PC-3 (cell line): ENCODE measurements around the gene LAIR2. TPM values are rescaled to one million over a fixed set of nuclear protein-coding genes. Genes with fewer than 3 reads are reported as not detected.

Experiments used
- ATAC-seq: fragments of 200-7000 bp; cut with Tn5 transposase; 2 replicates; pipeline ENCODE4 v1.9.1; 2020; ENCODE audit warnings: mild to moderate bottlenecking, moderate library complexity
- Bru-seq: library from RNA; stranded (reverse); fragments of 400-500 nt; gene quantifications from one replicate; lab custom pipeline; 2021; lab: Mats Ljungman, UMichigan
- BruChase-seq, 2 experiments: library from RNA; stranded (reverse); fragments of 400-500 nt; gene quantifications; one replicate each; lab custom pipeline; 2021; lab: Mats Ljungman, UMichigan
- BruUV-seq: library from RNA; stranded (reverse); fragments of 400-500 nt; replicated peaks from 2 replicates; lab custom pipeline; 2021; lab: Mats Ljungman, UMichigan
- CTCF ChIA-PET: fragments of 300-600 bp; sonication (Branson Sonifier 250); formaldehyde crosslinking; loops from one replicate; lab custom pipeline; 2022; ENCODE audit warnings: antibody characterized with exemption; lab: Charles Lee
- POLR2A ChIA-PET: fragments of 300-600 bp; sonication (Branson Sonifier 250); formaldehyde crosslinking; loops from one replicate; lab custom pipeline; 2022; ENCODE audit warnings: antibody characterized with exemption; ENCODE audit not compliant: unreplicated experiment; lab: Charles Lee
- DNase-seq: peaks from one replicate; pipeline ENCODE4 v3.0.0-alpha.2; 2015
- H2AFZ ChIP-seq: fragments of 300-600 bp; sonication (generic); 2 replicates; pipeline ENCODE4 v1.6.0; 2016; ENCODE audit warnings: antibody characterized with exemption, low read length
- H3F3A ChIP-seq: fragments of 300-600 bp; sonication (generic); one replicate; pipeline ENCODE4 v1.6.0; 2017; ENCODE audit warnings: antibody characterized with exemption, low read length, control low read depth, mild to moderate bottlenecking; ENCODE audit not compliant: unreplicated experiment
- H3K27ac ChIP-seq: fragments of 300-600 bp; sonication (generic); 2 replicates; pipeline ENCODE4 v1.5.1; 2016; ENCODE audit warnings: mild to moderate bottlenecking, low read length
- H3K27me3 ChIP-seq: fragments of 300-600 bp; sonication (generic); 2 replicates; pipeline ENCODE4 v1.6.1; 2016; ENCODE audit warnings: low read length, mixed read lengths
- H3K36me3 ChIP-seq: fragments of 300-600 bp; sonication (generic); 2 replicates; pipeline ENCODE4 v1.6.1; 2016; ENCODE audit warnings: low read depth, mixed run types, low read length, mixed read lengths
- H3K4me1 ChIP-seq: fragments of 300-600 bp; sonication (generic); 2 replicates; pipeline ENCODE4 v1.5.1; 2016; ENCODE audit warnings: low read length; ENCODE audit not compliant: insufficient read depth
- H3K4me2 ChIP-seq: fragments of 300-600 bp; sonication (generic); 2 replicates; pipeline ENCODE4 v1.6.0; 2016; ENCODE audit warnings: low read length
- H3K4me3 ChIP-seq: fragments of 300-600 bp; sonication (generic); 2 replicates; pipeline ENCODE4 v1.5.1; 2016; ENCODE audit warnings: mild to moderate bottlenecking, low read length, mixed read lengths
- H3K79me2 ChIP-seq: fragments of 300-600 bp; sonication (generic); 2 replicates; pipeline ENCODE4 v1.6.1; 2017; ENCODE audit warnings: low read length, mixed read lengths
- H3K9ac ChIP-seq: fragments of 300-600 bp; sonication (generic); 2 replicates; pipeline ENCODE4 v1.6.0; 2016; ENCODE audit warnings: mild to moderate bottlenecking, low read length
- H3K9me2 ChIP-seq: fragments of 300-600 bp; sonication (generic); replicated peaks from 2 replicates; pipeline ENCODE4 v1.6.1; 2016; ENCODE audit warnings: mixed run types, low read length, mixed read lengths
- H3K9me3 ChIP-seq: fragments of 300-600 bp; sonication (generic); 2 replicates; pipeline ENCODE4 v1.6.1; 2016; ENCODE audit warnings: low read length, mixed read lengths
- H4K20me1 ChIP-seq: fragments of 300-600 bp; sonication (generic); 2 replicates; pipeline ENCODE4 v1.6.1; 2016; ENCODE audit warnings: low read length, mixed read lengths
- CTCF ChIP-seq: fragments of 300-600 bp; sonication (generic); conservative IDR thresholded peaks from 2 replicates; pipeline ENCODE4 v1.5.1; 2017; ENCODE audit warnings: antibody characterized with exemption, low read depth, mild to moderate bottlenecking, low read length
- EZH2 ChIP-seq: fragments of 300-600 bp; sonication (generic); IDR thresholded peaks from one replicate; pipeline ENCODE4 v1.6.1; 2017; ENCODE audit warnings: antibody characterized with exemption, mild to moderate bottlenecking, low read length; ENCODE audit not compliant: unreplicated experiment
- EZH2phosphoT487 ChIP-seq: fragments of 300-600 bp; sonication (generic); IDR thresholded peaks from 2 replicates; pipeline ENCODE4 v1.6.1; 2018; ENCODE audit warnings: mild to moderate bottlenecking, antibody characterized with exemption, low read length, borderline replicate concordance
- intact Hi-C: fragments of 100-400 bp; cut with micrococcal nuclease; formaldehyde crosslinking; loops from 2 replicates; pipeline ENCODE4 v1.9.0; 2023
- long read RNA-seq: library from polyadenylated mRNA; unstranded; transcript quantifications from one replicate; pipeline ENCODE4 v2.0.0, GENCODE V29; 2021; ENCODE audit not compliant: unreplicated experiment
- total RNA-seq: library from RNA; depleted of rRNA; stranded (reverse); fragments of >200 nt; gene quantifications from 2 replicates; pipeline ENCODE4 v1.2.3, GENCODE V29; 2014; rRNA removed

The LAIR2 gene
- not detected in 2 replicates for total RNA-seq
- not detected for Bru-seq, nascent RNA
- BruChase-seq, experiment 1, labeled RNA remaining after a 6-hour chase, result not detected
- BruChase-seq, experiment 2, labeled RNA remaining after a 2-hour chase, result not detected
- long read RNA-seq, result 0 reads

GRCh38 chr19:54502518-54503048 lies at the start of gene LAIR2:
Gene LAIR2 (plus strand): TSS chr19:54502831. CDS start chr19:54502919, 88 bp downstream.
- no TSS peak for BruUV-seq

GRCh38 chr19:54453921-54454780 lies 48.5 kb upstream of the LAIR2 start:
- intact Hi-C loops, result no loop called here
- Histone ChIP-seq H3K9me3 (no peaks in the 10 kb centered on the region), H3F3A (no peaks in the 10 kb centered on the region), H3K79me2 (peaks cover 85% of the 10 kb centered on the region), H3K27me3 (no peaks in the 10 kb centered on the region), H3K27ac (no peak overlapping the region), H3K9me2 (no peaks in the 10 kb centered on the region), H3K9ac (no peak overlapping the region), H2AFZ (no peak overlapping the region), H4K20me1 (peaks cover 61% of the 10 kb centered on the region), H3K4me3 (no peak overlapping the region), H3K4me1 (peaks cover 19% of the 10 kb centered on the region), H3K4me2 (no peak overlapping the region), H3K36me3 (peaks cover 73% of the 10 kb centered on the region)
- TF ChIP-seq EZH2 (no peak), EZH2phosphoT487 (no peak), CTCF (no peak)
- ChIA-PET POLR2A (no interaction called here), CTCF (no interaction called here)
- no TSS peak for BruUV-seq
- no peak for ATAC-seq
- DNase-seq, result no peak

More at GRCh38 chr19:54502518-54503048, at the start of gene LAIR2:
- TF ChIP-seq EZH2phosphoT487 (no peak), EZH2 (no peak), CTCF (no peak)
- ATAC-seq (no peak), DNase-seq (no peak)
- H3K4me3 ChIP-seq, result no peak within 1 kb of the TSS
- POLR2A ChIA-PET, result no interaction called here
- H3F3A ChIP-seq, result no peaks in the 10 kb centered on the region
- no peaks in the 10 kb centered on the region for H3K79me2 ChIP-seq
- intact Hi-C loops, result no loop called here
- H3K9me2 ChIP-seq, result no peaks in the 10 kb centered on the region
- H3K9me3 ChIP-seq, result no peaks in the 10 kb centered on the region
- CTCF ChIA-PET, result no interaction called here
- H3K4me2 ChIP-seq, result no peak within 1 kb of the TSS
- H3K36me3 ChIP-seq, result no peaks in the 10 kb centered on the region
- H3K27ac ChIP-seq, result no peak within 1 kb of the TSS
- H3K4me1 ChIP-seq, result no peaks in the 10 kb centered on the region
- peaks cover 74% of the 10 kb centered on the region for H3K27me3 ChIP-seq
- H2AFZ ChIP-seq, result no peak within 1 kb of the TSS
- H4K20me1 ChIP-seq, result no peaks in the 10 kb centered on the region
- no peak within 1 kb of the TSS for H3K9ac ChIP-seq
